Liver (tissue), 9 donors: ENCODE data around the gene ARID3A. TPM values are rescaled to one million over a fixed set of nuclear protein-coding genes. Genes with fewer than 3 reads are reported as not detected.

Source experiments
- DNase-seq: peaks from one replicate; pipeline ENCODE4 v3.0.0-alpha.2; 2017; ENCODE audit warnings: low spot score
- H3K27ac ChIP-seq, 2 donors: one replicate each; pipeline ENCODE4 v1.7.0; 2013; ENCODE audit warnings: inconsistent platforms in 2 of 2, low read length in 2 of 2, control low read depth in 1 of 2, low read depth in 1 of 2, mild to moderate bottlenecking in 1 of 2
- H3K27me3 ChIP-seq, 4 donors: one replicate each; pipeline versions ENCODE4 v1.6.1 to v1.7.0; 2013; ENCODE audit warnings: low read length in 3 of 4, inconsistent platforms in 1 of 4, mild to moderate bottlenecking in 1 of 4, moderate library complexity in 1 of 4; ENCODE audit not compliant: control insufficient read depth in 4 of 4, insufficient read depth in 4 of 4
- H3K36me3 ChIP-seq, 4 donors: one replicate each; pipeline versions ENCODE4 v1.6.1 to v1.7.0; 2013; ENCODE audit warnings: low read length in 3 of 4, mild to moderate bottlenecking in 3 of 4, low read depth in 1 of 4, moderate library complexity in 1 of 4; ENCODE audit not compliant: control insufficient read depth in 4 of 4, insufficient read depth in 3 of 4
- H3K4me1 ChIP-seq, 4 donors: one replicate each; pipeline versions ENCODE4 v1.6.1 to v1.7.0; 2013; ENCODE audit warnings: low read length in 3 of 4, mild to moderate bottlenecking in 3 of 4, moderate library complexity in 1 of 4; ENCODE audit not compliant: control insufficient read depth in 4 of 4, insufficient read depth in 4 of 4
- H3K4me3 ChIP-seq, 3 donors: one replicate each; pipeline versions ENCODE4 v1.6.1 to v1.7.0; 2013; ENCODE audit warnings: low read length in 3 of 3, control low read depth in 1 of 3, low read depth in 1 of 3, mild to moderate bottlenecking in 1 of 3
- H3K9ac ChIP-seq, 2 donors: one replicate each; pipeline ENCODE4 v1.7.0; 2013; ENCODE audit warnings: low read length in 2 of 2, mild to moderate bottlenecking in 2 of 2, moderate library complexity in 2 of 2, control low read depth in 1 of 2, low read depth in 1 of 2
- H3K9me3 ChIP-seq, 4 donors: one replicate each; pipeline versions ENCODE4 v1.6.1 to v1.7.0; 2013; ENCODE audit warnings: low read length in 3 of 4; ENCODE audit not compliant: control insufficient read depth in 4 of 4
- EGR1 ChIP-seq, 2 donors: IDR thresholded peaks; 2 replicates each; pipeline ENCODE4 v1.6.1; 2016 to 2018; ENCODE audit warnings: antibody characterized with exemption in 2 of 2, low read depth in 2 of 2
- FOXA2 ChIP-seq: IDR thresholded peaks from 2 replicates; pipeline ENCODE4 v1.6.1; 2016; ENCODE audit warnings: antibody characterized with exemption
- GABPA ChIP-seq, 2 donors: IDR thresholded peaks in 1 of 2; conservative IDR thresholded peaks in 1 of 2; 2 replicates each; pipeline ENCODE4 v1.6.1; 2016; ENCODE audit warnings: antibody characterized with exemption in 2 of 2, mild to moderate bottlenecking in 1 of 2, moderate library complexity in 1 of 2
- HNF4A ChIP-seq, 2 donors: conservative IDR thresholded peaks; 2 replicates each; pipeline ENCODE4 v1.6.1; 2016; ENCODE audit warnings: antibody characterized with exemption in 2 of 2, mild to moderate bottlenecking in 2 of 2
- HNF4G ChIP-seq: IDR thresholded peaks from 2 replicates; pipeline ENCODE4 v1.6.1; 2016; ENCODE audit warnings: antibody characterized with exemption
- JUND ChIP-seq, 2 donors: IDR thresholded peaks; 2 replicates each; pipeline ENCODE4 v1.6.1; 2016; ENCODE audit warnings: antibody characterized with exemption in 2 of 2
- RAD21 ChIP-seq, 2 donors: IDR thresholded peaks; 2 replicates each; pipeline ENCODE4 v1.6.1; 2016; ENCODE audit warnings: antibody characterized with exemption in 2 of 2, mild to moderate bottlenecking in 2 of 2
- RXRA ChIP-seq, 2 donors: IDR thresholded peaks; 2 replicates each; pipeline ENCODE4 v1.6.1; 2017 to 2018; ENCODE audit warnings: antibody characterized with exemption in 2 of 2, mild to moderate bottlenecking in 1 of 2
- SP1 ChIP-seq: IDR thresholded peaks from 2 replicates; pipeline ENCODE4 v1.6.1; 2018; ENCODE audit warnings: antibody characterized with exemption, mild to moderate bottlenecking
- TAF1 ChIP-seq: conservative IDR thresholded peaks from 2 replicates; pipeline ENCODE4 v1.6.1; 2016; ENCODE audit warnings: antibody characterized with exemption, mild to moderate bottlenecking
- YY1 ChIP-seq: IDR thresholded peaks from 2 replicates; pipeline ENCODE4 v1.6.1; 2016; ENCODE audit warnings: antibody characterized with exemption, mild to moderate bottlenecking
- WGBS: extraction: QIAGEN DNeasy Blood & Tissue Kit; methylation state at CpG from one replicate; pipeline ENCODE4 v1.1.7; 2013; 5-methylcytosine and 5-hydroxymethylcytosine counted together
- polyA plus RNA-seq, 2 donors: library from polyadenylated mRNA; stranded (reverse) in 1 of 2; unstranded in 1 of 2; fragments of 200-250 nt in 1 of 2; fragments of >200 nt in 1 of 2; fragmentation: Nextera tagmentation in 1 of 2; extraction: Ambion mirVana in 1 of 2; gene quantifications; one replicate each; pipeline versions ENCODE4 v1.2.1 to v1.2.3, GENCODE V29; 2013 to 2015
- total RNA-seq, 2 donors: library from RNA; depleted of rRNA; stranded (reverse); fragments of >200 nt; gene quantifications; one replicate each; pipeline ENCODE4 v1.2.3, GENCODE V29; 2014
- TF ChIP-seq, protein P1 (sequence below): fragments of 150-350 bp; IDR thresholded peaks from 2 replicates; pipeline ENCODE4 v1.5.1; 2017; ENCODE audit warnings: improper control_type of control experiment, low read depth, low read length; ENCODE audit not compliant: missing input control
- TF ChIP-seq, protein P2 (sequence below): IDR thresholded peaks from 2 replicates; pipeline ENCODE4 v1.6.1; 2016; ENCODE audit warnings: antibody characterized with exemption
- TF ChIP-seq, protein P3 (sequence below): IDR thresholded peaks from 2 replicates; pipeline ENCODE4 v1.6.1; 2016; ENCODE audit warnings: antibody characterized with exemption
- TF ChIP-seq, protein P4 (sequence below): IDR thresholded peaks from 2 replicates; pipeline ENCODE4 v1.6.1; 2016; ENCODE audit warnings: antibody characterized with exemption
- TF ChIP-seq, protein P5 (sequence below): IDR thresholded peaks from 2 replicates; pipeline ENCODE4 v1.6.1; 2016; ENCODE audit warnings: antibody characterized with exemption, mild to moderate bottlenecking
- donor health status: healthy.
- donor health status: healthy.
- donor health status: healthy.
- donor health status: healthy.
- donor health status: healthy.

ARID3A gene
- total and polyA plus RNA-seq, 4 donors, result 0.74 to 42.4 (median 3.1) TPM

DNA sequence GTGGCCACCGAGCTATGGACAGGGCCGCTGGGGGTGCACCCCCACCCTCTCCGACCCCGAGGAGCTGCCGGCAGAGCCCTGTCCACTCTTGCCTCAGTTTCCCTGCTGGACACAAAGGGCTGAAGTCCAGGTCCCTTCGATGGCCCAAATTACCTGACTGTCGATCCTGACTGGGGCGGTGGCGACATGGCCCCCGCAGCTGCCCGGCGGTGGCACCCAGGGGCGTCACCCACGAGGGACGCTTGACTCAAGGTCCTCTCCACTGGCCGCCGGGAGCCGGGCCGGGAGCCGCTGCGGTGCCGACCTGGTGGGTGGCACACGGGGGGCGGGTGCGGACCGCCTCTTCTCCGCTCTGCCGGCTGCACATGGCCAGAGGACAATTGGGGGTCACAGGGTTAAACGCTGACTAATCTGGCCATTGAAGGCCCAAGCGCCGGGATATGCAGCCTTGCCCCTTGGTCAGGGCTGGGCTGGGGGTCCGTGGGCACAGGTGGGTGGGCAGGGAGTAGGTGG, 16.4 kb downstream of the ARID3A start:
- TF ChIP-seq, protein P1, sequence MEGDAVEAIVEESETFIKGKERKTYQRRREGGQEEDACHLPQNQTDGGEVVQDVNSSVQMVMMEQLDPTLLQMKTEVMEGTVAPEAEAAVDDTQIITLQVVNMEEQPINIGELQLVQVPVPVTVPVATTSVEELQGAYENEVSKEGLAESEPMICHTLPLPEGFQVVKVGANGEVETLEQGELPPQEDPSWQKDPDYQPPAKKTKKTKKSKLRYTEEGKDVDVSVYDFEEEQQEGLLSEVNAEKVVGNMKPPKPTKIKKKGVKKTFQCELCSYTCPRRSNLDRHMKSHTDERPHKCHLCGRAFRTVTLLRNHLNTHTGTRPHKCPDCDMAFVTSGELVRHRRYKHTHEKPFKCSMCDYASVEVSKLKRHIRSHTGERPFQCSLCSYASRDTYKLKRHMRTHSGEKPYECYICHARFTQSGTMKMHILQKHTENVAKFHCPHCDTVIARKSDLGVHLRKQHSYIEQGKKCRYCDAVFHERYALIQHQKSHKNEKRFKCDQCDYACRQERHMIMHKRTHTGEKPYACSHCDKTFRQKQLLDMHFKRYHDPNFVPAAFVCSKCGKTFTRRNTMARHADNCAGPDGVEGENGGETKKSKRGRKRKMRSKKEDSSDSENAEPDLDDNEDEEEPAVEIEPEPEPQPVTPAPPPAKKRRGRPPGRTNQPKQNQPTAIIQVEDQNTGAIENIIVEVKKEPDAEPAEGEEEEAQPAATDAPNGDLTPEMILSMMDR, result no peak
- TF ChIP-seq EGR1 (IDR thresholded peaks at IDR 0.05; ENCODE audit: low read depth in 2 of 2) (no peak), JUND (IDR thresholded peaks at IDR 0.05) (no peak), FOXA2 (no peak), YY1 (no peak), HNF4G (no peak), SP1 (no peak), RAD21 (IDR thresholded peaks at IDR 0.05) (no peak), GABPA (IDR thresholded peaks at IDR 0.05 in 1 of 2, conservative IDR thresholded peaks at IDR 0.05 in 1 of 2) (no peak), RXRA (IDR thresholded peaks at IDR 0.05) (no peak), TAF1 (no peak), HNF4A (conservative IDR thresholded peaks at IDR 0.05) (no peak)
- TF ChIP-seq, protein P2, sequence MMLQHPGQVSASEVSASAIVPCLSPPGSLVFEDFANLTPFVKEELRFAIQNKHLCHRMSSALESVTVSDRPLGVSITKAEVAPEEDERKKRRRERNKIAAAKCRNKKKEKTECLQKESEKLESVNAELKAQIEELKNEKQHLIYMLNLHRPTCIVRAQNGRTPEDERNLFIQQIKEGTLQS, result no peak
- TF ChIP-seq, protein P3, sequence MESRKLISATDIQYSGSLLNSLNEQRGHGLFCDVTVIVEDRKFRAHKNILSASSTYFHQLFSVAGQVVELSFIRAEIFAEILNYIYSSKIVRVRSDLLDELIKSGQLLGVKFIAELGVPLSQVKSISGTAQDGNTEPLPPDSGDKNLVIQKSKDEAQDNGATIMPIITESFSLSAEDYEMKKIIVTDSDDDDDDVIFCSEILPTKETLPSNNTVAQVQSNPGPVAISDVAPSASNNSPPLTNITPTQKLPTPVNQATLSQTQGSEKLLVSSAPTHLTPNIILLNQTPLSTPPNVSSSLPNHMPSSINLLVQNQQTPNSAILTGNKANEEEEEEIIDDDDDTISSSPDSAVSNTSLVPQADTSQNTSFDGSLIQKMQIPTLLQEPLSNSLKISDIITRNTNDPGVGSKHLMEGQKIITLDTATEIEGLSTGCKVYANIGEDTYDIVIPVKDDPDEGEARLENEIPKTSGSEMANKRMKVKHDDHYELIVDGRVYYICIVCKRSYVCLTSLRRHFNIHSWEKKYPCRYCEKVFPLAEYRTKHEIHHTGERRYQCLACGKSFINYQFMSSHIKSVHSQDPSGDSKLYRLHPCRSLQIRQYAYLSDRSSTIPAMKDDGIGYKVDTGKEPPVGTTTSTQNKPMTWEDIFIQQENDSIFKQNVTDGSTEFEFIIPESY, result no peak
- TF ChIP-seq, protein P4, sequence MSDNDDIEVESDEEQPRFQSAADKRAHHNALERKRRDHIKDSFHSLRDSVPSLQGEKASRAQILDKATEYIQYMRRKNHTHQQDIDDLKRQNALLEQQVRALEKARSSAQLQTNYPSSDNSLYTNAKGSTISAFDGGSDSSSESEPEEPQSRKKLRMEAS, result no peak
- TF ChIP-seq, protein P5, sequence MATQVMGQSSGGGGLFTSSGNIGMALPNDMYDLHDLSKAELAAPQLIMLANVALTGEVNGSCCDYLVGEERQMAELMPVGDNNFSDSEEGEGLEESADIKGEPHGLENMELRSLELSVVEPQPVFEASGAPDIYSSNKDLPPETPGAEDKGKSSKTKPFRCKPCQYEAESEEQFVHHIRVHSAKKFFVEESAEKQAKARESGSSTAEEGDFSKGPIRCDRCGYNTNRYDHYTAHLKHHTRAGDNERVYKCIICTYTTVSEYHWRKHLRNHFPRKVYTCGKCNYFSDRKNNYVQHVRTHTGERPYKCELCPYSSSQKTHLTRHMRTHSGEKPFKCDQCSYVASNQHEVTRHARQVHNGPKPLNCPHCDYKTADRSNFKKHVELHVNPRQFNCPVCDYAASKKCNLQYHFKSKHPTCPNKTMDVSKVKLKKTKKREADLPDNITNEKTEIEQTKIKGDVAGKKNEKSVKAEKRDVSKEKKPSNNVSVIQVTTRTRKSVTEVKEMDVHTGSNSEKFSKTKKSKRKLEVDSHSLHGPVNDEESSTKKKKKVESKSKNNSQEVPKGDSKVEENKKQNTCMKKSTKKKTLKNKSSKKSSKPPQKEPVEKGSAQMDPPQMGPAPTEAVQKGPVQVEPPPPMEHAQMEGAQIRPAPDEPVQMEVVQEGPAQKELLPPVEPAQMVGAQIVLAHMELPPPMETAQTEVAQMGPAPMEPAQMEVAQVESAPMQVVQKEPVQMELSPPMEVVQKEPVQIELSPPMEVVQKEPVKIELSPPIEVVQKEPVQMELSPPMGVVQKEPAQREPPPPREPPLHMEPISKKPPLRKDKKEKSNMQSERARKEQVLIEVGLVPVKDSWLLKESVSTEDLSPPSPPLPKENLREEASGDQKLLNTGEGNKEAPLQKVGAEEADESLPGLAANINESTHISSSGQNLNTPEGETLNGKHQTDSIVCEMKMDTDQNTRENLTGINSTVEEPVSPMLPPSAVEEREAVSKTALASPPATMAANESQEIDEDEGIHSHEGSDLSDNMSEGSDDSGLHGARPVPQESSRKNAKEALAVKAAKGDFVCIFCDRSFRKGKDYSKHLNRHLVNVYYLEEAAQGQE, result no peak
- H3K9ac ChIP-seq, result no peak overlapping the region
- H3K36me3 ChIP-seq, result no peaks in the 10 kb centered on the region
- WGBS, result 94% methylated on average over 32 of the region's 32 CpGs
- H3K4me3 ChIP-seq, result no peak overlapping the region
- no peak overlapping the region for H3K27ac ChIP-seq
- H3K27me3 ChIP-seq, result no peaks in the 10 kb centered on the region
- no peaks in the 10 kb centered on the region for H3K9me3 ChIP-seq
- no peak for DNase-seq
- H3K4me1 ChIP-seq, result peaks cover 18 to 33% (median 24%) of the 10 kb centered on the region in 4 donors
